Smooth muscle cell (in vitro differentiated cells): ENCODE data around the gene STAT1. TPM values are rescaled to one million over a fixed set of nuclear protein-coding genes. Genes with fewer than 3 reads are reported as not detected.

Experiments
- DNase-seq: peaks from one replicate; lab custom pipeline; 2025; ENCODE audit not compliant: unreplicated experiment; lab: John Stamatoyannopoulos, UW
- H2AFZ ChIP-seq: fragments of 200-600 bp; sonication (generic); 2 replicates; pipeline ENCODE4 v1.6.0; 2016; ENCODE audit warnings: antibody characterized with exemption, low read depth, mild to moderate bottlenecking
- H3F3A ChIP-seq: fragments of 200-600 bp; sonication (generic); 2 replicates; pipeline ENCODE4 v1.6.0; 2017; ENCODE audit warnings: antibody characterized with exemption, low read depth
- H3K27ac ChIP-seq: fragments of 200-600 bp; sonication (generic); 2 replicates; pipeline ENCODE4 v1.5.1; 2016; ENCODE audit warnings: low read depth, mild to moderate bottlenecking
- H3K27me3 ChIP-seq: fragments of 200-600 bp; sonication (generic); 2 replicates; pipeline ENCODE4 v1.6.1; 2016; ENCODE audit warnings: low read depth, mild to moderate bottlenecking
- H3K36me3 ChIP-seq: fragments of 200-600 bp; sonication (generic); 2 replicates; pipeline ENCODE4 v1.5.1; 2016; ENCODE audit warnings: low read depth
- H3K4me1 ChIP-seq: fragments of 200-600 bp; sonication (generic); 2 replicates; pipeline ENCODE4 v1.5.1; 2016; ENCODE audit warnings: low read depth
- H3K4me2 ChIP-seq: fragments of 200-600 bp; sonication (generic); 2 replicates; pipeline ENCODE4 v1.6.0; 2016; ENCODE audit warnings: mild to moderate bottlenecking
- H3K4me3 ChIP-seq: fragments of 200-600 bp; sonication (generic); 2 replicates; pipeline ENCODE4 v1.5.1; 2016; ENCODE audit warnings: mild to moderate bottlenecking
- H3K79me2 ChIP-seq: fragments of 200-600 bp; sonication (generic); 2 replicates; pipeline ENCODE4 v1.6.0; 2016; ENCODE audit warnings: low read depth, mild to moderate bottlenecking
- H3K9ac ChIP-seq: fragments of 200-600 bp; sonication (generic); 2 replicates; pipeline ENCODE4 v1.6.0; 2016; ENCODE audit warnings: low read depth
- H3K9me3 ChIP-seq: fragments of 200-600 bp; sonication (generic); replicated peaks from 2 replicates; pipeline ENCODE4 v1.5.1; 2016; ENCODE audit warnings: low read depth
- H4K20me1 ChIP-seq: fragments of 200-600 bp; sonication (generic); 2 replicates; pipeline ENCODE4 v1.6.0; 2016; ENCODE audit warnings: low read depth
- WGBS: methylation state at CpG from one replicate; pipeline ENCODE4 v1.1.7; 2016; ENCODE audit warnings: low lambda C conversion rate; 5-methylcytosine and 5-hydroxymethylcytosine counted together
- polyA plus RNA-seq: library from polyadenylated mRNA; unstranded; fragments of >200 nt; fragmentation: Nextera tagmentation; extraction: Ambion mirVana; gene quantifications from 2 replicates; pipeline ENCODE4 v1.2.1, GENCODE V29; 2016
- total RNA-seq: library from RNA; depleted of rRNA; stranded (reverse); fragments of >200 nt; gene quantifications from 2 replicates; pipeline ENCODE4 v1.2.3, GENCODE V29; 2014
- TF ChIP-seq, protein P1 (sequence below): fragments of 200-600 bp; sonication (generic); IDR thresholded peaks from 2 replicates; pipeline ENCODE4 v1.5.1; 2017; ENCODE audit warnings: borderline replicate concordance, mild to moderate bottlenecking, antibody characterized with exemption; ENCODE audit not compliant: insufficient read depth, poor library complexity, severe bottlenecking

The STAT1 gene
- total and polyA plus RNA-seq, 2 experiments from 2014 or later = 30.5 to 66.5 TPM

- TF ChIP-seq, protein P1, sequence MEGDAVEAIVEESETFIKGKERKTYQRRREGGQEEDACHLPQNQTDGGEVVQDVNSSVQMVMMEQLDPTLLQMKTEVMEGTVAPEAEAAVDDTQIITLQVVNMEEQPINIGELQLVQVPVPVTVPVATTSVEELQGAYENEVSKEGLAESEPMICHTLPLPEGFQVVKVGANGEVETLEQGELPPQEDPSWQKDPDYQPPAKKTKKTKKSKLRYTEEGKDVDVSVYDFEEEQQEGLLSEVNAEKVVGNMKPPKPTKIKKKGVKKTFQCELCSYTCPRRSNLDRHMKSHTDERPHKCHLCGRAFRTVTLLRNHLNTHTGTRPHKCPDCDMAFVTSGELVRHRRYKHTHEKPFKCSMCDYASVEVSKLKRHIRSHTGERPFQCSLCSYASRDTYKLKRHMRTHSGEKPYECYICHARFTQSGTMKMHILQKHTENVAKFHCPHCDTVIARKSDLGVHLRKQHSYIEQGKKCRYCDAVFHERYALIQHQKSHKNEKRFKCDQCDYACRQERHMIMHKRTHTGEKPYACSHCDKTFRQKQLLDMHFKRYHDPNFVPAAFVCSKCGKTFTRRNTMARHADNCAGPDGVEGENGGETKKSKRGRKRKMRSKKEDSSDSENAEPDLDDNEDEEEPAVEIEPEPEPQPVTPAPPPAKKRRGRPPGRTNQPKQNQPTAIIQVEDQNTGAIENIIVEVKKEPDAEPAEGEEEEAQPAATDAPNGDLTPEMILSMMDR = no peak
- Histone ChIP-seq H3K9me3 (no peaks in the 10 kb centered on the region), H4K20me1 (peaks cover 21% of the 10 kb centered on the region), H3K4me2 (no peak overlapping the region), H3K36me3 (no peaks in the 10 kb centered on the region), H3K9ac (no peak overlapping the region), H3K27me3 (no peaks in the 10 kb centered on the region), H2AFZ (no peak overlapping the region), H3K4me3 (no peak overlapping the region), H3K4me1 (peaks cover 24% of the 10 kb centered on the region), H3F3A (peaks cover 5% of the 10 kb centered on the region), H3K27ac (no peak overlapping the region), H3K79me2 (peaks cover 28% of the 10 kb centered on the region)
- no peak for DNase-seq
- 98% methylated on average over 8 of the region's 8 CpGs for WGBS
These were observed 1.9 kb upstream of the STAT1 start for GRCh38 chr2:191015831-191016230.

GRCh38 chr2:191015239-191015638 lies 1.3 kb upstream of the STAT1 start:
- no peak for DNase-seq
- Histone ChIP-seq H3K4me1 (peaks cover 22% of the 10 kb centered on the region), H3K9ac (no peak overlapping the region), H3K4me2 (peak overlapping the region; percentile 93), H4K20me1 (peaks cover 22% of the 10 kb centered on the region), H3K4me3 (no peak overlapping the region), H2AFZ (no peak overlapping the region), H3K36me3 (no peaks in the 10 kb centered on the region), H3K9me3 (no peaks in the 10 kb centered on the region), H3K27me3 (no peaks in the 10 kb centered on the region), H3K79me2 (peaks cover 32% of the 10 kb centered on the region), H3K27ac (no peak overlapping the region), H3F3A (peaks cover 5% of the 10 kb centered on the region)
- TF ChIP-seq, protein P1 = no peak
- 93% methylated on average over 2 of the region's 2 CpGs for WGBS

GRCh38 chr2:191014653-191015020 lies 666 bp upstream of the STAT1 start:
- TF ChIP-seq, protein P1 = no peak
- Histone ChIP-seq H3K79me2 (peaks cover 32% of the 10 kb centered on the region), H3K9me3 (no peaks in the 10 kb centered on the region), H3K36me3 (peaks cover 6% of the 10 kb centered on the region), H2AFZ (peak overlapping the region; percentile 93), H3K4me1 (peaks cover 18% of the 10 kb centered on the region), H3K4me2 (peak overlapping the region; percentile 93), H3K27ac (peak overlapping the region; percentile 96), H3F3A (peaks cover 5% of the 10 kb centered on the region), H4K20me1 (peaks cover 22% of the 10 kb centered on the region), H3K27me3 (no peaks in the 10 kb centered on the region), H3K4me3 (peak overlapping the region; percentile 83), H3K9ac (peak overlapping the region; percentile 88)
- WGBS = 30% methylated on average over 4 of the region's 4 CpGs
- DNase-seq = no peak

DNA sequence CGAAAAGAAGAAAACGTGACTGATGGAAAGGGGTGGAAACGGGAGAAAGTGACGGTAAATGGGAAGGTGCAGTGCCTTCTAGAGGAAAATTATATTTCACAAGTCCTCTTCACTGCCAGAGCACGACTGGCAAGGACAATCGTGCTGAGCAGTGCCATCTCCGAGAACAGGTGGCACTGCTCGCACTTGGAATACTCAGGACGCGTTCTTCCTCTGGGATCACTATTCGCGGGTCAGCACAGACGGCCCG lies 364 bp downstream of the STAT1 start:
- TF ChIP-seq, protein P1 = no peak
- Histone ChIP-seq H3K36me3 (peaks cover 16% of the 10 kb centered on the region), H3K9me3 (no peaks in the 10 kb centered on the region), H3F3A (peaks cover 5% of the 10 kb centered on the region), H4K20me1 (peaks cover 22% of the 10 kb centered on the region), H3K4me2 (peak overlapping the region; percentile 86), H3K27ac (peak overlapping the region; percentile 96), H3K27me3 (no peaks in the 10 kb centered on the region), H2AFZ (peak overlapping the region; percentile 6), H3K9ac (peak overlapping the region; percentile 88), H3K79me2 (peaks cover 32% of the 10 kb centered on the region), H3K4me1 (peaks cover 18% of the 10 kb centered on the region), H3K4me3 (peak overlapping the region; percentile 83)
- WGBS = 6% methylated on average over 14 of the region's 14 CpGs
- no peak for DNase-seq
